Measurements from ENCODE around the gene IDH2. TPM values are rescaled to one million over a fixed set of nuclear protein-coding genes. Genes with fewer than 3 reads are reported as not detected.

The IDH2 gene
- total and polyA plus RNA-seq, 7 experiments from 2014 or later: 32.4 to 230 (median 51.9) TPM

- peaks cover 0 to 5% of the 10 kb centered on the region in 2 donors for H3K4me1 ChIP-seq (ENCODE audit: control insufficient read depth in 2 of 2, insufficient read depth in 2 of 2, low read length in 2 of 2)
- DNase-seq: no peak
- H3K27me3 Mint-ChIP-seq: peaks cover 0 to 29% (median 0%) of the 10 kb centered on the region in 5 donors
- H3K4me3 Mint-ChIP-seq: no peak overlapping the region
- H3K9me3 Mint-ChIP-seq: peaks cover 0 to 1% (median 0%) of the 10 kb centered on the region in 11 donors
- no peak overlapping the region for H3K4me3 ChIP-seq (ENCODE audit: low read length)
- intact Hi-C loops (cut with micrococcal nuclease): no loop called here
- H3K36me3 Mint-ChIP-seq: peaks cover 0 to 2% (median 0%) of the 10 kb centered on the region in 5 donors
- no peaks in the 10 kb centered on the region for H3K36me3 ChIP-seq (ENCODE audit: control insufficient read depth in 2 of 3, insufficient read depth in 3 of 3, low read length in 3 of 3)
- POLR2A ChIA-PET: no interaction called here
- H3K27ac Mint-ChIP-seq: no peak overlapping the region
- H3K27ac ChIP-seq (ENCODE audit: low read depth, low read length): no peak overlapping the region
- no peak for ATAC-seq
- no peaks in the 10 kb centered on the region for H3K27me3 ChIP-seq (ENCODE audit: control insufficient read depth in 2 of 2, insufficient read depth in 2 of 2, low read length in 2 of 2)
- CTCF ChIA-PET: interaction anchor here (1.5 kb wide), 1 partner anchor 36 kb away, joined by 11 read pairs; no protein-coding TSS in a partner anchor
- H3K4me1 Mint-ChIP-seq: peaks cover 7 to 16% (median 10%) of the 10 kb centered on the region in 7 donors
- H3K9me3 ChIP-seq (ENCODE audit: control insufficient read depth in 2 of 3, low read length in 3 of 3): no peaks in the 10 kb centered on the region
These were observed 4.4 kb upstream of the IDH2 start for GRCh38 chr15:90106522-90107117.

GRCh38 chr15:90105521-90105920 is 3.3 kb upstream of the IDH2 start:
- peaks cover 10 to 14% of the 10 kb centered on the region in 2 donors for H3K4me1 ChIP-seq (ENCODE audit: control insufficient read depth in 2 of 2, insufficient read depth in 2 of 2, low read length in 2 of 2)

GRCh38 chr15:90104551-90104950 is 2.3 kb upstream of the IDH2 start:
- CTCF ChIA-PET: interaction anchor here (0.6 kb wide), 1 partner anchor 480 kb away, joined by 4 read pairs; no protein-coding TSS in a partner anchor
- Mint-ChIP-seq H3K9me3 (no peaks in the 10 kb centered on the region), H3K4me1 (peaks cover 25 to 37% (median 30%) of the 10 kb centered on the region in 7 donors), H3K36me3 (peaks cover 0 to 15% (median 0%) of the 10 kb centered on the region in 5 donors), H3K27ac (no peak overlapping the region), H3K4me3 (peak overlapping the region in 1 of 10 donors; percentile 7), H3K27me3 (peaks cover 0 to 25% (median 0%) of the 10 kb centered on the region in 5 donors)
- Histone ChIP-seq H3K27ac (ENCODE audit: low read depth, low read length) (no peak overlapping the region), H3K4me1 (ENCODE audit: control insufficient read depth in 2 of 2, insufficient read depth in 2 of 2, low read length in 2 of 2) (peaks cover 19 to 23% of the 10 kb centered on the region in 2 donors), H3K27me3 (ENCODE audit: control insufficient read depth in 2 of 2, insufficient read depth in 2 of 2, low read length in 2 of 2) (no peaks in the 10 kb centered on the region), H3K9me3 (ENCODE audit: control insufficient read depth in 2 of 3, low read length in 3 of 3) (no peaks in the 10 kb centered on the region), H3K4me3 (ENCODE audit: low read length) (no peak overlapping the region), H3K36me3 (ENCODE audit: control insufficient read depth in 2 of 3, insufficient read depth in 3 of 3, low read length in 3 of 3) (no peaks in the 10 kb centered on the region)
- POLR2A ChIA-PET: interaction anchor here (0.7 kb wide), 1 partner anchor 92 kb away, joined by 3 read pairs; no protein-coding TSS in a partner anchor
- DNase-seq (no peak), ATAC-seq (no peak)
- intact Hi-C loops (cut with micrococcal nuclease): loop anchor here in 1 of 2 donors (5.0 kb wide), 4 partner anchors 98 to 828 kb away; partner anchors contain the start of genes BLM, HDDC3 and SEMA4B

More at GRCh38 chr15:90105521-90105920, 3.3 kb upstream of the IDH2 start:
- no peak for DNase-seq
- Mint-ChIP-seq H3K4me3 (no peak overlapping the region), H3K36me3 (peaks cover 0 to 9% (median 0%) of the 10 kb centered on the region in 5 donors), H3K27ac (no peak overlapping the region), H3K27me3 (peaks cover 0 to 29% (median 0%) of the 10 kb centered on the region in 5 donors), H3K9me3 (peaks cover 0 to 1% (median 0%) of the 10 kb centered on the region in 11 donors), H3K4me1 (peaks cover 16 to 27% (median 21%) of the 10 kb centered on the region in 7 donors)
- Histone ChIP-seq H3K9me3 (ENCODE audit: control insufficient read depth in 2 of 3, low read length in 3 of 3) (no peaks in the 10 kb centered on the region), H3K4me3 (ENCODE audit: low read length) (no peak overlapping the region), H3K27me3 (ENCODE audit: control insufficient read depth in 2 of 2, insufficient read depth in 2 of 2, low read length in 2 of 2) (no peaks in the 10 kb centered on the region), H3K27ac (ENCODE audit: low read depth, low read length) (no peak overlapping the region), H3K36me3 (ENCODE audit: control insufficient read depth in 2 of 3, insufficient read depth in 3 of 3, low read length in 3 of 3) (no peaks in the 10 kb centered on the region)
- intact Hi-C loops (cut with micrococcal nuclease): no loop called here
- ChIA-PET CTCF (interaction anchor here (1.5 kb wide), 1 partner anchor 37 kb away, joined by 11 read pairs; no protein-coding TSS in a partner anchor), POLR2A (no interaction called here)
- no peak for ATAC-seq

- Mint-ChIP-seq H3K4me3 (peak overlapping the region; percentile 72 to 97 (median 84)), H3K4me1 (peaks cover 32 to 45% (median 38%) of the 10 kb centered on the region in 7 donors), H3K27ac (peak overlapping the region in 8 of 9 donors; percentile 48 to 90 (median 82)), H3K36me3 (peaks cover 0 to 20% (median 0%) of the 10 kb centered on the region in 5 donors), H3K27me3 (peaks cover 0 to 25% (median 0%) of the 10 kb centered on the region in 5 donors), H3K9me3 (peaks cover 0 to 2% (median 0%) of the 10 kb centered on the region in 11 donors)
- no peaks in the 10 kb centered on the region for H3K9me3 ChIP-seq (ENCODE audit: control insufficient read depth in 2 of 3, low read length in 3 of 3)
- H3K4me1 ChIP-seq (ENCODE audit: control insufficient read depth in 2 of 2, insufficient read depth in 2 of 2, low read length in 2 of 2): peaks cover 27 to 30% of the 10 kb centered on the region in 2 donors
- intact Hi-C loops (cut with micrococcal nuclease): loop anchor here in 1 of 2 donors (2.0 to 5.0 kb wide), 6 partner anchors 98 to 828 kb away; partner anchors contain the start of genes BLM, GDPGP1, HDDC3 and NGRN
- POLR2A ChIA-PET: interaction anchor here (0.5 to 0.7 kb wide), 3 partner anchors 37 to 691 kb away, joined by 3 read pairs; no protein-coding TSS in a partner anchor
- DNase-seq: no peak
- CTCF ChIA-PET: interaction anchor here (0.6 kb wide), 2 partner anchors 119 to 408 kb away, joined by 3 read pairs; no protein-coding TSS in a partner anchor
- H3K4me3 ChIP-seq (ENCODE audit: low read length): no peak overlapping the region
- no peak overlapping the region for H3K27ac ChIP-seq (ENCODE audit: low read depth, low read length)
- no peaks in the 10 kb centered on the region for H3K36me3 ChIP-seq (ENCODE audit: control insufficient read depth in 2 of 3, insufficient read depth in 3 of 3, low read length in 3 of 3)
- ATAC-seq: no peak
- H3K27me3 ChIP-seq (ENCODE audit: control insufficient read depth in 2 of 2, insufficient read depth in 2 of 2, low read length in 2 of 2): no peaks in the 10 kb centered on the region
These were observed 1.5 kb upstream of the IDH2 start for GRCh38 chr15:90103701-90104329.

GRCh38 chr15:90101130-90101968 is 919 bp downstream of the IDH2 start:
- Histone ChIP-seq H3K27ac (ENCODE audit: low read depth, low read length) (peak overlapping the region; percentile 90), H3K36me3 (ENCODE audit: control insufficient read depth in 2 of 3, insufficient read depth in 3 of 3, low read length in 3 of 3) (no peaks in the 10 kb centered on the region), H3K4me3 (ENCODE audit: low read length) (peak overlapping the region; percentile 78), H3K4me1 (ENCODE audit: control insufficient read depth in 2 of 2, insufficient read depth in 2 of 2, low read length in 2 of 2) (peaks cover 44 to 53% of the 10 kb centered on the region in 2 donors), H3K27me3 (ENCODE audit: control insufficient read depth in 2 of 2, insufficient read depth in 2 of 2, low read length in 2 of 2) (no peaks in the 10 kb centered on the region), H3K9me3 (ENCODE audit: control insufficient read depth in 2 of 3, low read length in 3 of 3) (no peaks in the 10 kb centered on the region)
- ATAC-seq (no peak), DNase-seq (peak in 8 of 9 donors; percentile 19 to 38 (median 28))
- H3K4me3 Mint-ChIP-seq: peak overlapping the region; percentile 80 to 97 (median 92)
- H3K9me3 Mint-ChIP-seq: peaks cover 0 to 3% (median 0%) of the 10 kb centered on the region in 11 donors
- peaks cover 0 to 27% (median 0%) of the 10 kb centered on the region in 5 donors for H3K36me3 Mint-ChIP-seq
- peaks cover 0 to 17% (median 0%) of the 10 kb centered on the region in 5 donors for H3K27me3 Mint-ChIP-seq
- ChIA-PET POLR2A (interaction anchor here (0.8 to 2.5 kb wide), 10 partner anchors 8 to 834 kb away, joined by 3 to 14 read pairs (median 4); partner anchors contain the start of genes CIB1, GDPGP1, SEMA4B and UNC45A), CTCF (interaction anchor here (0.6 kb wide), 1 partner anchor 40 kb away, joined by 3 read pairs; no protein-coding TSS in a partner anchor)
- peak overlapping the region; percentile 94 to 99 (median 98) for H3K27ac Mint-ChIP-seq
- peaks cover 51 to 69% (median 59%) of the 10 kb centered on the region in 7 donors for H3K4me1 Mint-ChIP-seq
- intact Hi-C loops (cut with micrococcal nuclease): loop anchor here (1.0 to 5.0 kb wide), 6 partner anchors 101 to 831 kb away; partner anchors contain the start of genes BLM (in 1 of the 2), HDDC3 (in 1 of the 2), SEMA4B (in 1 of the 2) and ZNF710 (in 1 of the 2)
